B cell (primary cell): Measurements from ENCODE around the gene BCL7C.

ENCODE experiments used
- EZH2 ChIP-seq: IDR thresholded peaks from 2 replicates; pipeline ENCODE4 v1.6.1; 2012; ENCODE audit warnings: borderline replicate concordance, low read depth, mild to moderate bottlenecking, moderate library complexity, low read length; ENCODE audit not compliant: insufficient read depth, poor library complexity, severe bottlenecking
- TF ChIP-seq, protein P1 (sequence below): fragments of 200-600 bp; IDR thresholded peaks from one replicate; pipeline ENCODE4 v1.8.0; 2022; ENCODE audit warnings: antibody characterized with exemption, mild to moderate bottlenecking

DNA sequence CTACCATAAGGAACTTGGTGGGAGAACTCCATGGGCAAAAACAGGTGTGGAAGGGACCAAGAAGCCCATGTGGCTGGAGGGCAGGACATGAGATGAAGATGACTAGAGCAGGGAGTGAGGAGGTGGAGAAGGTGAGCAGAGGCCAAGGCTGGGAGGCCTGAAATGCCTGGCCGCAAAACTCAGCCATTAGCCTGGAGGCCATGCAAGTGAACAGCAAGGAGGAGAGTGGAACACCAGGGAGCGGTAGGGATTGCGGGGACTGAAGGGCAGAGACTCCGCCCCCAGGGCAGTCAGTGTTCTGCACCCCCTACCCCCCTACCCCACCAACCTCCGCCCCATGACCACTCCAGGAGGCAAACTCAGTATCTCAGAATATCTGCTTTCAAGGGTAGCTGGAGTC lies 17.0 kb downstream of the BCL7C start:
- TF ChIP-seq EZH2 = no peak
- TF ChIP-seq, protein P1, sequence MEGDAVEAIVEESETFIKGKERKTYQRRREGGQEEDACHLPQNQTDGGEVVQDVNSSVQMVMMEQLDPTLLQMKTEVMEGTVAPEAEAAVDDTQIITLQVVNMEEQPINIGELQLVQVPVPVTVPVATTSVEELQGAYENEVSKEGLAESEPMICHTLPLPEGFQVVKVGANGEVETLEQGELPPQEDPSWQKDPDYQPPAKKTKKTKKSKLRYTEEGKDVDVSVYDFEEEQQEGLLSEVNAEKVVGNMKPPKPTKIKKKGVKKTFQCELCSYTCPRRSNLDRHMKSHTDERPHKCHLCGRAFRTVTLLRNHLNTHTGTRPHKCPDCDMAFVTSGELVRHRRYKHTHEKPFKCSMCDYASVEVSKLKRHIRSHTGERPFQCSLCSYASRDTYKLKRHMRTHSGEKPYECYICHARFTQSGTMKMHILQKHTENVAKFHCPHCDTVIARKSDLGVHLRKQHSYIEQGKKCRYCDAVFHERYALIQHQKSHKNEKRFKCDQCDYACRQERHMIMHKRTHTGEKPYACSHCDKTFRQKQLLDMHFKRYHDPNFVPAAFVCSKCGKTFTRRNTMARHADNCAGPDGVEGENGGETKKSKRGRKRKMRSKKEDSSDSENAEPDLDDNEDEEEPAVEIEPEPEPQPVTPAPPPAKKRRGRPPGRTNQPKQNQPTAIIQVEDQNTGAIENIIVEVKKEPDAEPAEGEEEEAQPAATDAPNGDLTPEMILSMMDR = no peak
